Stimulated activated CD4-positive, alpha-beta T cell treated with anti-CD3 and anti-CD28 coated beads, Interleukin-1b, Interleukin-23, amount 100 ng/mL, for 48 hours (primary cell): ENCODE data around the gene MOG.

Source experiments
- DNase-seq: peaks from one replicate; pipeline ENCODE4 v3.0.0-alpha.2; 2020

Gene MOG

GRCh38 chr6:29678114-29678513 is 21.2 kb downstream of the MOG start:
- DNase-seq: no peak

- no peak for DNase-seq
Observed at GRCh38 chr6:29679962-29680361, 23.1 kb downstream of the MOG start.

DNA sequence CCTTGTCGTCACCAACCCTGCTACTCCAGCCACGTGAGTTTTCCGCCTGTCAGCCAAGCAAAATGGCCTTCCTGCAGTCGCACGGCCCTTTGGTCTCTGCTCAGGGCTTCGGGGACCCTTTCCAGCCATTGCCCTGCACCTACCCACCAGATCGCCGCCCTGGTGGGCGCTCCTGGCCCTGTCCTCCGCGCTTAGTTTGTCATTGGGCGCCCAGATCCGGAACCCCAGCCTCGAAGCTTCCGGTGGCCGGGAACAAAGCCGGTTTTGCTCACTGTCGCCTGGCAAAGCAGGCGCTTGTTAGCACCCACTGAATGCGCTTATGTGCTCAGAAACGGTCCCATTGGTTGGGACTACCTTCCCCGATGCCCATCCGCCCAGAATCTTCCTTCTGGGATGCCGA is 23.5 kb downstream of the MOG start:
- DNase-seq: no peak

DNA sequence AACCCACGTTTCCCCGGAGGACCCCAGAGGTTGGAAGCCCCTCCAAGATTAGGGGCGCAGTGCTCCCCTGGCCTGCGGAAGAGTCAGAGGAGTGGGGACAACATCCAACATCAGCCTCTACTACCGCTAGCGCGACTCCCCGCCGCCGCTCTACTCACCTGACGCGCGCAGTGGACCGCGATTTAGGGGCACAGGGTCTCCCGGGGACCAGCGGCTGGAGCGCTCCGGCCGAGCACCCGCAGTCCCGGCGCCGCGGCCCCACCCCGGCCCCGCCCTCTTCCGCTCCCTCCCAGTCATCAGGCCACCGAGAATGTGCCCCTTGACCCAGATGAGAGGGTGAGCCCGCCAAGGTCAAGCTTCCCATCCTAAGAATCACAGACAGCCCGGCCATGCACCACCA is 24.0 kb downstream of the MOG start, which contains the start of gene ZFP57:
Gene ZFP57, minus strand, starts transcription at position 249 of the 400 bp plus-strand sequence. CDS start 4,149 bp downstream, outside the sequence.
- DNase-seq: no peak

DNA sequence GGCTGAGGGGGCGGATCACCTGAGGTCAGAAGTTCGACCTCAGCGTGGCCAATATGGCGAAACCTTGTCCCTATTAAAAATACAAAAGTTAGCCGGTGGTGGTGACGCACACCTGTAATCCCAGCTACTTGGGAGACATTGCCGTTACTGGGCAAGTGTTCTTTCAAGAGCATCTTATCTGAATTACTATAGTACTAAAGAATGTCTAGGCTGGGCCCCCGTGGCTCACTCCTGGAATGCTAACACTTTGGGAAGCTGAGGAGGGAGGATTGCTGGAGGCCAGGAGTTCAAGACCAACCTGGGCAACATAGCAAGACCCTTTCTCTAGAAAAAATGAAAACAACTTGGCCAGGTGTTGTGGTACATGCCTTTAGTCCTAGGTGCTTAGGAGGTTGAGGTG is 24.9 kb downstream of the MOG start:
- DNase-seq: no peak

DNA sequence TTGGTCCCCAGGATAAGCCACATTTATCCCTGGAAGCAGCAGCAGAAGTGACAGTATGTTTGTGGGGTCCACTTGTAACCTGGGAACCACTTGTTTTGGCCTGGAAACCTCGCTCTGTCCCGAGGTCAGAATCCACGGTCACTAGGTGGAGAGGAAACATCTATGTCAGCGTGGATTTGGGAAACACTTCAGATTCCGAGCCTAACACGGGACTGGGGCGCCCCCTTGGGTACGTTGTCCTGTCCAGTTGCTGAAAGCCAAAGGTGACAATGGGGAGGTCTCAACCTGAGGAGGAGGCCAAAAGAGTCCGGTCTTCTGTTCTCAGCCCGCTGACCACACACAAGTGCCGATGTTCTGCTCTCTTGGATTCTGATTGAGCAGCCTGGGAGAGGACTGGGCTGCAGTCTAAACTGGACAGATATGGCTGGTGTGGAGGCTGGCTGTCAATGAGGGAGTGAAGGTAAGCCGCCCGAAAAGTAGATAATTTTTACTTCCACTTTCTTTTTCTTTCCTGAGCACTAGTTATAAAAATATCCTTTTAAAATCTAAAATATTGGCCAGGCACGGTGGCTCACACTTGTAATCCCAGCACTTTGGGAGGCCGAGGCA is 28.9 kb downstream of the MOG start:
- no peak for DNase-seq

- DNase-seq: no peak
Observed at GRCh38 chr6:29694637-29695036, 37.7 kb downstream of the MOG start.

DNA sequence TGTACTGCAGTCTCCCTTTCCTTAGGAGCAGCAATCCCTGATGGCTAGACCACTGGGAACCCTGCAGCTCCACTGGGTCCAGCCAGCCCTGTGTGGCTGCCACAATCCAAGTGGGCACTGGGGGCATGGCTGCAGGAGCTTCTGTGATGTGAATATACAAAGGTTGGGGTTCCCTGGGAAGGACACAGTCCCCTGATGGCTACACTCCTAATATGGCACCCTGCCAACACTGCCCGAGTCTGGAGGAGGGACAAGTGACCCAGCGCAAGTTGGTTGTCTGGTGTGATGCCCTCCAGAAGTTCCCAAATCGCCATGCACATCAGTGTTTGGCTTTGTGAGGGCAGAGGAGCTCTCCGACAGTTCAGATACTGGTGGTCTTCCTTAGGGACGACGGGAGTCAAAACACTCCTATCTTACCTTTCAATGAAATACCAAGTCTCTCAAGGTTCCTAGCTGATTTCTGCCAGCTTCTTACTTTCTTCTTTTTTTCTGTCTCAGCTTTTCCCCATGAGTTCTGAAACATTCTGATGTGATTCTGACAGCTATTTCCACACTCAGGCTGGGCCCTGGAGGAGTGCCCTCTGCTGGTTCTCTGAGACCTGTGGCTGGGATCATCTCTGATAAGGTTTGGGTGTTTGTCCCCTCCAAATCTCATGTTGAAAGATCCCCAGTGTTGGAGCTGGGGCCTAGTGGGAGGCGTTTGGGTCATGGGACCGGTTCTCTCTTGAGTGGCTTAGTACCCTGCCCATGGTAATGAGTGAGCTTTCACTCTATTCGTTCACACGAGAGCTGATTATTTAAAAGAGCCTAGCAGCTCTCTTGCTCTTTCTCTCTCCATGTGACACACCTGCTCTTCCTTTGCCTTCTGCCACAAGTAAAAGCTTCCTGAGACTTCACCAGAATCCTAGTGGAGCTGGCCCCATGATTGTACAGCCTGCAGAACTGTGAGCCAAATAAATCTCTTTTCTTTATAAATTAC is 39.5 kb downstream of the MOG start:
- no peak for DNase-seq

GRCh38 chr6:29702519-29703103 is 45.7 kb downstream of the MOG start:
- peak; percentile 72 for DNase-seq

DNA sequence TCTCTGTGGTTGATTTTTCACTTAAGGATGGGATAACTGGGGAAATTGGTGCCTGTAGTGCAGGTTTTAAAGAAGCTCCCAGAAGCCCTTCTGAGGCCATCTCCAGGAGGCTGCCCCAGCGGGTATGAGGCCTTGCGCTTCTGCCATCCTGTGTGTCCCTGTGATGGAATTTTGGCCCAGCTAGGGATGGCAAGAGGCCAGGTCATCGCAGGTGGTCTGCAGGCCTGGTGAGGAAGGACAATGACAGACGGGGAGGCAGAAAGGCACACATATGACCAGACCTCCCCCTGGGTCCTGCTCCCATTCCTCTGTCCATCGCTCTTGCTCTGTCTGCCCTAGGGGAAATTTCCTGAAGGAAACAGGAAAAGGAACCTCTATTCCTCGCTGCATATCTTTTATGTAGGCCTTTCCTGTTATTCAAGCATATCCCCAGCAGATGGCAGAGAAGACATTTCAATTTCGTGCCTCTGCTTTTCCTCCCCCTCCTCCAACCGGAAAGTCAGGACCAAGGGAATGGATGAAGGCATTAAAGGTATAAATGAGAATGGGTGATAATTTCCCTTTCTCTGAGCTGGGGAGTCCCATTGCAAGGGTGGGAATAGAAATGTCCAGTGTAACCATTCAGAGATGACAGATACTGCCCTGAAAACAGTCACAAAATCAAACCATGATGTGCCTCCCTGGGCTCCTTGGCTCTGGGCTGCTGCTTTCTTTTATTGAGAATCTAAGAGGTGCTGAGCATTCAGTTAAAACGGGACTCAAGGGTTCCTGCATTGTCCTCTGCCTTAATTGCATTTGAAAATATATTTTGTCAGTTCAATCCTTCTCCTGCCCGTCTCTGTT is 48.7 kb downstream of the MOG start:
- DNase-seq: no peak

- peak; percentile 47 for DNase-seq
Observed at GRCh38 chr6:29708432-29709179, 51.7 kb downstream of the MOG start.

DNA sequence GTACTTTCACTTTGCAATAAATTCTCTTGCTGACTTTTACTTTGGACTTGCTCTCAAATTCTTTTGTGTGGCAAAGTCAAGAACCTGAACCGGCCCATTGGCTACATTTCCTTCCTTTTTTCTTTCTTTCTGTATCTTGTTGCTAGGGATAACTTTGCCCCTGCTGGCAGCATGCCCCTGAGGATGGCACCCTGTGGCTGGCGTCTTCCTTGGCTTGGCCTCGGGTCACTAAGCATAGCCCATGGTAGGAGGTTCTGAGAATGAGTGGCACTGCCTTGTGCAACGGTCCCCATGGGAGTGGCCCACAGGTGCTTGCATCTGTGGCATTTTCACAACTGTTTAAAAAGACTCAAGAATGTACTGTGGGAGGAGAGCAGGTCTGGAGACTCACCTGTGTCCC is 52.3 kb downstream of the MOG start:
- DNase-seq: no peak

- DNase-seq: no peak
Observed at GRCh38 chr6:29710281-29710941, 53.5 kb downstream of the MOG start.

DNA sequence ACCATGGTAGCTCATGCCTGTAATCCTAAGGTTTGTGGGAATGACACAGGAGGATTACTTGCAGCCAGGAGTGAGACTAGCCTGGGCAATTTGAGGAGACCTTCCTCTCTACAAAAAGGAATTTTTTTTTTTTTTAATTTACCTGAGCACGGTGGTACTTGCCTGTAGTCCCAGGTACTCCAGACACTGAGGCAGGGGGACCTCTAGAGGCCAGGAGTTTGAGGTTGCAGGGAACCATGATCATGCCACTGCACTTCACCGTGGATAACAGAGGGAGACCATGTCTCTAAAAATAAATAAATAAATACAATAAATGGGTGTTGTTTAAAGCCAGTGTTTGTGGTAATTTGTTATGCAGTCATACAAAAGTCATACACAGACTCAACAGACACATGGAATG is 64.0 kb downstream of the MOG start:
- DNase-seq: no peak
